HCT116 (cell line): Measurements from ENCODE around the gene OR6X1.

Experiments
- POLR2A ChIP-seq: IDR thresholded peaks from 2 replicates; pipeline ENCODE4 v1.7.0; 2011; ENCODE audit warnings: borderline replicate concordance; ENCODE audit not compliant: insufficient read depth, insufficient read length; ENCODE audit errors: extremely low read depth
- POLR2AphosphoS5 ChIP-seq: IDR thresholded peaks from 2 replicates; pipeline ENCODE4 v1.6.1; 2011; ENCODE audit warnings: mild to moderate bottlenecking, low read depth, low read length, moderate library complexity
- TF ChIP-seq, protein P1 (sequence below): IDR thresholded peaks from 2 replicates; pipeline ENCODE4 v1.6.1; 2012
- TF ChIP-seq, protein P2 (sequence below): IDR thresholded peaks from 2 replicates; pipeline ENCODE4 v1.6.1; 2012
- TF ChIP-seq, protein P3 (sequence below), 3 experiments: fragments of 200-600 bp in 1 of 3; sonication (generic) in 1 of 3; IDR thresholded peaks in 2 of 3; conservative IDR thresholded peaks in 1 of 3; 2 replicates each; pipeline ENCODE4 v1.5.1; 2012 to 2017; ENCODE audit warnings: low read depth in 2 of 3, low read length in 2 of 3, antibody characterized with exemption in 1 of 3, borderline replicate concordance in 1 of 3, control low read depth in 1 of 3, mild to moderate bottlenecking in 1 of 3, mixed read lengths in 1 of 3, mixed run types in 1 of 3, moderate library complexity in 1 of 3; ENCODE audit not compliant: insufficient read depth in 1 of 3

DNA sequence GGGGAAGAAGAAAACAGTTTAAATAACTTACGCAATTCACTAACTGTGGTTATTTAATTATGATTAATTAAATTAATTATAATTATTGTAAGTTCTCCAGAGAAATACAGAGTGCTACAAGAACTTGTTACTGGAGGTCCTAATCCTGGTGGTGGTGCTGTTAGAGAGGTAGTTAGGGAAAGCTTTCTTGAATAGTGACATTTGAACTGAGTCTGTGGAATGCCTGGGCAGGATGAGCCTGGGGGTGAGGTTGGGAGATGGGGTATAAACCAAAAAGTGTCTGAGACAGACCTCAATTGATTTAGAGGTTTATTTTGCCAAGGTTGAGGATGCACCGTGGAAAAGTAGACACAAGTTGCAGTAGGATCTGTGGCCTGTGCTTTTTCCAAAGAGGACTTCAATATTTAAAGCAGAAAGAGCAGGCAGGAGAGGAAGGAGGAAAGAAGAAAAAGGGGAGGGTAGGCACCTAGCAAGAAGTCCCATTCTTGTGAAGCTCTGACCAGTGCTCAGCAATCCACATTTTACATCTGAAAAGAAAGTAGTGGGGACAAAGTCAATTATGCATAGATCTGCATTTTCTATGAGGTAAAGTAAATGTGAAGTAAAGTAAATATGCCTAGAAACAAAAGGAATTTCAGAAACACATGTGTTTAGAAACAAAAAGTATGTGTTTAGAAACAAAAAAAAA, 8.4 kb downstream of the OR6X1 start:
- TF ChIP-seq, protein P1, sequence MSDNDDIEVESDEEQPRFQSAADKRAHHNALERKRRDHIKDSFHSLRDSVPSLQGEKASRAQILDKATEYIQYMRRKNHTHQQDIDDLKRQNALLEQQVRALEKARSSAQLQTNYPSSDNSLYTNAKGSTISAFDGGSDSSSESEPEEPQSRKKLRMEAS: no peak
- TF ChIP-seq POLR2AphosphoS5 (no peak), POLR2A (no peak)
- TF ChIP-seq, protein P2, sequence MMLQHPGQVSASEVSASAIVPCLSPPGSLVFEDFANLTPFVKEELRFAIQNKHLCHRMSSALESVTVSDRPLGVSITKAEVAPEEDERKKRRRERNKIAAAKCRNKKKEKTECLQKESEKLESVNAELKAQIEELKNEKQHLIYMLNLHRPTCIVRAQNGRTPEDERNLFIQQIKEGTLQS: no peak
- TF ChIP-seq, protein P3, sequence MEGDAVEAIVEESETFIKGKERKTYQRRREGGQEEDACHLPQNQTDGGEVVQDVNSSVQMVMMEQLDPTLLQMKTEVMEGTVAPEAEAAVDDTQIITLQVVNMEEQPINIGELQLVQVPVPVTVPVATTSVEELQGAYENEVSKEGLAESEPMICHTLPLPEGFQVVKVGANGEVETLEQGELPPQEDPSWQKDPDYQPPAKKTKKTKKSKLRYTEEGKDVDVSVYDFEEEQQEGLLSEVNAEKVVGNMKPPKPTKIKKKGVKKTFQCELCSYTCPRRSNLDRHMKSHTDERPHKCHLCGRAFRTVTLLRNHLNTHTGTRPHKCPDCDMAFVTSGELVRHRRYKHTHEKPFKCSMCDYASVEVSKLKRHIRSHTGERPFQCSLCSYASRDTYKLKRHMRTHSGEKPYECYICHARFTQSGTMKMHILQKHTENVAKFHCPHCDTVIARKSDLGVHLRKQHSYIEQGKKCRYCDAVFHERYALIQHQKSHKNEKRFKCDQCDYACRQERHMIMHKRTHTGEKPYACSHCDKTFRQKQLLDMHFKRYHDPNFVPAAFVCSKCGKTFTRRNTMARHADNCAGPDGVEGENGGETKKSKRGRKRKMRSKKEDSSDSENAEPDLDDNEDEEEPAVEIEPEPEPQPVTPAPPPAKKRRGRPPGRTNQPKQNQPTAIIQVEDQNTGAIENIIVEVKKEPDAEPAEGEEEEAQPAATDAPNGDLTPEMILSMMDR (IDR thresholded peaks at IDR 0.05 in 2 of 3, conservative IDR thresholded peaks at IDR 0.05 in 1 of 3; ENCODE audit: borderline replicate concordance in 1 of 3, insufficient read depth in 1 of 3, low read depth in 2 of 3, low read length in 2 of 3): no peak
